Left renal pelvis (tissue), 4 donors: ENCODE measurements around the gene ITFG1. TPM values are rescaled to one million over a fixed set of nuclear protein-coding genes. Genes with fewer than 3 reads are reported as not detected.

ENCODE experiments used
- DNase-seq, 4 donors: peaks; one replicate each; pipeline ENCODE4 v3.0.0-alpha.2; 2013; ENCODE audit warnings: low read depth in 4 of 4, low spot score in 3 of 4
- polyA plus RNA-seq, 4 donors: library from polyadenylated mRNA; unstranded; fragments of 120-200 nt; gene quantifications; one replicate each; pipeline ENCODE4 v1.2.1, GENCODE V29; 2013; ENCODE audit not compliant: insufficient read length in 4 of 4

The ITFG1 gene
- polyA plus RNA-seq, 4 donors, result 93.0 to 145 (median 118) TPM

- DNase-seq, result no peak
These were observed 28.9 kb downstream of the ITFG1 start for GRCh38 chr16:47431960-47432359.

DNA sequence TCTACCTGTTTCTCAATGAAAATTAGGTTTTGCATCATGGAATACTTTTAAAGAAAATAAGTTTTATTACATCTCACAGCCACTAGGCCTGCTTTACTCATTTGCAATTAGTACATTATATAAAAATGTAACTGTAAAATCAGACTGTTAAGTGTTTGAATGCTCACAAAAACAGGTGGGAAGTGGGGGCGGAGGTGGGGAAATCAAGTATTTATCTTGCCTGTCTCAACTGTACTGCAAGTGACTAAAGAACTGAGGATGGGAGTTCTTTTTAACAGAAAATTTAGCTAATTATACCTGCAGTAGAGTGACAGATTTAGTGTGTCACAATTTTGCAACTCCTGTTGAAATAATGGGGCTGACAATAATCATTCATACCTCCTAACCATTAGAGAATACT, 34.1 kb downstream of the ITFG1 start:
- DNase-seq, result no peak

DNA sequence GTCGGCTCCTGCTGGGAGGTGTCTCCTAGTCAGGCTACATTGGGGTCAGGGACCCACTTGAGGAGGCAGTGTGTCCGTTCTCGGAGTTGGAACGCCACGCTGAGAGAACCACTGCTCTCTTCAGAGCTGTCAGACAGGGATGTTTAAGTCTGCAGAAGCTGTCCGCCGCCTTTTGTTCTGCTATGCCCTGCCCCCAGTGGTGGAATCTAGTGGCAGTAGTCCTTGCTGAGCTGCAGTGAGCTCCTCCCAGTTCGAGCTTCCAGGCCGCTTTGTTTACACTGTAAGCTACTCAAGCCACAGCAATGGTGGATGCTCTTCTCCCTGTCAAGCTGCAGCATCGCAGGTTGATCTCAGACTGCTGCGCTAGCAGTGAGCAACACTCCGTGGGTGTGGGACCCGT, 36.0 kb downstream of the ITFG1 start:
- no peak for DNase-seq

- DNase-seq, result no peak
These were observed 44.0 kb downstream of the ITFG1 start for GRCh38 chr16:47416869-47417268.

GRCh38 chr16:47413041-47413440, 47.8 kb downstream of the ITFG1 start:
- DNase-seq, result no peak

DNA sequence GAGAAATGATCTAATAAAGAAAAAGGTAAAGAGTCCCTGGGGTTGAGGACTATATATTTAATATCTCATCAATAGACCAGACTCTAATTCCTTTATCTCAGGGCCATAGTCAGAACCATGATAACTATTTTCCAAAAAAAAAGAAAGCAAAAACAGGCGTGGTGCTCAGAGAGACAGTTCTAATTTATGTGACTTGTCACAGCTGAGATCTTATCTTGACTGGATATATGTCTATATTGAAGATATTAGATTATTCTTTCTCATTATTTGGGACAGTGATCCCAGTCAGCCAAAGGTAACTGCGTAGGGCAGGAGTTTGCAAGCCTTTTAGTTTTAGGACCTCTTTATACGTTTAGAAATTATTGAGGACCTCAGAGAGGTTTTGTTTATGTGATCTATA, 52.4 kb downstream of the ITFG1 start:
- DNase-seq, result no peak

- DNase-seq, result peak in 3 of 4 donors; percentile 10 to 17 (median 14)
These were observed 64.9 kb downstream of the ITFG1 start for GRCh38 chr16:47395733-47396498.

GRCh38 chr16:47392081-47392480, 68.8 kb downstream of the ITFG1 start:
- DNase-seq, result no peak

- no peak for DNase-seq
These were observed 72.2 kb downstream of the ITFG1 start for GRCh38 chr16:47388705-47389104.

GRCh38 chr16:47387026-47387734, 73.7 kb downstream of the ITFG1 start:
- DNase-seq, result no peak

GRCh38 chr16:47386201-47386718, 74.6 kb downstream of the ITFG1 start:
- no peak for DNase-seq

GRCh38 chr16:47382362-47382761, 78.5 kb downstream of the ITFG1 start:
- no peak for DNase-seq

DNA sequence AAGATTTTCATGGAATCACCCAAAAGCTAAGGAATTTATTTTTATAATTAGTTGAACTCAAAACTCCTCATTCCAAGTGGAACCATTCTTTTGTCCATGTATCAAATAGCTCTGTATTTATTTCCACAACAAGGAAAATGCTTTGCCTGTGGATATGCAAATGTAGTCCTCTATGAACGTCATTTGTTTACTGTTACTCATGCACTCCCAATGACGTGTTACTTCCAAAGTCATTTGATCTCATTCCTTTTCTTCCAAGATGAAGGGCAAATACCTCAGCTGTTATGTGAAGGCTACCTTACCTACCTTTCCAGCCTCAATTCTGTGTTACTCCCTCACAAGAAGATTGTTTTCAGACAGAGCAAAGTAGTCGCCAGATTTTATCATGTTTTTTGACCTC, 83.7 kb downstream of the ITFG1 start:
- no peak for DNase-seq

DNA sequence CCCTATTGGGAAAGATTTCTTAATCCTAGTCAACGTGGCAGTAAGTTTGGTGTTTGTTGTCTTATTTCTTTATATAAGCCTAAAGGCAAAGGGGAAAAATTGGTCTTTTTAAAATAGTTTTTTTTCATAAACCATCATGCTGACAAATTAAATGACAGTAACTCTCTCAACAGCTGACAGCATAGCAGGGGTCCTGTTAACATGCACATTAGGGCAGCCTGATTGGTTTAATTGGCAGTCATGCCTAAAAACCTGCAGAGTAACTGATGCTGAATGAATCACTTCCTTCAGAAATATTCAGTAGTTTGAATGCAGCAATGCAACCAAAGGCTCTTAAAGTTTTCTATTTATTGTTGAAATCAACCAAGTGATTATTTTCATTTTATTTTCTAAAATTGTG, 85.4 kb downstream of the ITFG1 start:
- no peak for DNase-seq

GRCh38 chr16:47374629-47375028, 86.2 kb downstream of the ITFG1 start:
- DNase-seq, result no peak

- DNase-seq, result no peak
These were observed 89.4 kb downstream of the ITFG1 start for GRCh38 chr16:47371271-47372014.

DNA sequence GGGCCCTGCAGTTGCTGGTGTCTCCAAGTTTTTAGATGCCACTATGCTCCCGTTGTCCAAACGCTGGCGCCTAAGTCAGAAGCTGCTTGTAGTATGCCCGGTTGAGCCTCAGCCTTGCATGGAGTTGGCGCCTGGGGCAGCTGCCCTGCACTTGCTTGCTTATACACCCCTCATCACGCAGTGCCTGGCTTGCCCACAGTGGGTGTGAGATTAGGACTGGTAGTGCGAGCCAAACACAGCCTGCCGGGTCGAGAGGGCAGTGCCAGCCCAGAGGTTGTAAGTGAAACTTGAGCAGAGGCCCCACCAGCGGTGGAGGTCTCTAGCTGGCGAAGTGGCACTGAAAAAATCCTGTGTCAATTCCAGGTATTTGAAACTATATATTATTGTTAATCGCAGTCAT, 90.3 kb downstream of the ITFG1 start:
- no peak for DNase-seq

- no peak for DNase-seq
These were observed 94.6 kb downstream of the ITFG1 start for GRCh38 chr16:47366228-47366627.

DNA sequence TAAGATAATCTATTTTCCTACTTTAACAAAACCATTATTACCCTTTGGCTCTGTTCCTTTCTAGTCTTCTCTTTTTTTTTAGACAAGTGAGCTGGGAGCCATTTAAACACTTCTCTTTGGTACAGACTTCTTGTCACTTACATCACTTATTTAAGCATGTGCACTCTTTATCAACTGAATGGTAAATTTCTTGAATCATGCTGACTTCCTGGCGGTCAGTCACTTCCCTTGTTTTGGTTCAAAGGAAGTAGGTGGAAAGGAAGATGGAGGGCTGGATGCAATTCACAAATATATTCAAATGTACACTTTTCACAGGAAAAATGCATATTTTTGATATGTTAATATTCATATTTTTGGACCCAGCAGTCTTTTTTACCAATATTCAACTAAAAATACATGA, 97.1 kb downstream of the ITFG1 start:
- no peak for DNase-seq

GRCh38 chr16:47359478-47359877, 101.4 kb downstream of the ITFG1 start:
- DNase-seq, result no peak

GRCh38 chr16:47358816-47359215, 102.0 kb downstream of the ITFG1 start:
- DNase-seq, result no peak
